Spleen (tissue), 11 donors: ENCODE data around the gene CIAPIN1. TPM values are rescaled to one million over a fixed set of nuclear protein-coding genes. Genes with fewer than 3 reads are reported as not detected.
"Not testable (repeated sequence)": the region's sequence is repeated elsewhere in the genome, so short reads cannot be mapped to it uniquely, and the experiment has no call there.

Experiments used
- DNase-seq: peaks from one replicate; pipeline ENCODE4 v3.0.0-alpha.2; 2020
- H3K27ac ChIP-seq, 8 donors: fragments of 200-600 bp; sonication (generic) in 7 of 8; 1 replicate in 4 of 8; 2 replicates in 4 of 8; pipeline versions ENCODE4 v1.5.0 to v1.8.0; 2016 to 2021; ENCODE audit warnings: inconsistent platforms in 4 of 8, mild to moderate bottlenecking in 4 of 8, moderate library complexity in 1 of 8
- H3K27me3 ChIP-seq, 7 donors: fragments of 200-600 bp; sonication (generic) in 6 of 7; replicated peaks in 1 of 7; 1 replicate in 4 of 7; 2 replicates in 3 of 7; pipeline versions ENCODE4 v1.5.0 to v1.8.0; 2016 to 2021; ENCODE audit warnings: inconsistent platforms in 3 of 7, mild to moderate bottlenecking in 1 of 7
- H3K36me3 ChIP-seq, 6 donors: fragments of 200-600 bp; sonication (generic) in 5 of 6; 1 replicate in 4 of 6; 2 replicates in 2 of 6; pipeline versions ENCODE4 v1.5.0 to v1.8.0; 2016 to 2021; ENCODE audit warnings: inconsistent platforms in 2 of 6
- H3K4me1 ChIP-seq, 6 donors: fragments of 200-600 bp; sonication (generic) in 5 of 6; 1 replicate in 3 of 6; 2 replicates in 3 of 6; pipeline versions ENCODE4 v1.5.0 to v1.8.0; 2016 to 2021; ENCODE audit warnings: inconsistent platforms in 3 of 6
- H3K4me3 ChIP-seq, 8 donors: fragments of 200-600 bp; sonication (generic) in 7 of 8; 1 replicate in 4 of 8; 2 replicates in 4 of 8; pipeline versions ENCODE4 v1.5.0 to v1.8.0; 2016 to 2021; ENCODE audit warnings: inconsistent platforms in 4 of 8, mild to moderate bottlenecking in 4 of 8, moderate library complexity in 2 of 8
- H3K9me3 ChIP-seq, 8 donors: fragments of 200-600 bp; sonication (generic) in 7 of 8; 1 replicate in 4 of 8; 2 replicates in 4 of 8; pipeline versions ENCODE4 v1.5.0 to v1.8.0; 2016 to 2021; ENCODE audit warnings: inconsistent platforms in 4 of 8
- POLR2A ChIP-seq, 3 donors: fragments of 450-650 bp; IDR thresholded peaks; one replicate each; pipeline ENCODE4 v1.5.1; 2017; ENCODE audit warnings: antibody characterized with exemption in 3 of 3, mild to moderate bottlenecking in 1 of 3
- POLR2AphosphoS5 ChIP-seq, 3 donors: sonication (generic); formaldehyde crosslinking; IDR thresholded peaks; one replicate each; pipeline ENCODE4 v1.5.1; 2017; ENCODE audit warnings: antibody characterized with exemption in 3 of 3
- WGBS, 5 donors: extraction: QIAGEN DNeasy Blood & Tissue Kit in 3 of 5; methylation state at CpG; one replicate each; pipeline versions ENCODE4 v1.1.5 to v1.1.7; 2013 to 2018; 5-methylcytosine and 5-hydroxymethylcytosine counted together
- intact Hi-C: fragments of 100-400 bp; cut with DNase I; formaldehyde crosslinking; loops from one replicate; pipeline ENCODE4 v1.15.0; 2023; ENCODE audit warnings: low total_unique reads
- polyA plus RNA-seq, 3 donors: library from polyadenylated mRNA; stranded (reverse); fragments of 200-250 nt; gene quantifications; one replicate each; pipeline ENCODE4 v1.2.1, GENCODE V29; 2013
- total RNA-seq, 7 donors: library from RNA; depleted of rRNA in 3 of 7; stranded (reverse); fragments of >200 nt in 3 of 7; fragmentation: NEBNext Ultra II Directional in 4 of 7; extraction: Animal tissue kit (Norgen Biotek cat#: 25700) in 4 of 7; gene quantifications; one replicate each; pipeline versions ENCODE4 v1.1.0 to v1.2.1, GENCODE V29; 2016 to 2021
- TF ChIP-seq, protein P1 (sequence below), 11 experiments: fragments of 200-600 bp in 7 of 11; fragments of 450-650 bp in 4 of 11; sonication (generic) in 4 of 11; IDR thresholded peaks in 8 of 11; conservative IDR thresholded peaks in 3 of 11; 1 replicate in 7 of 11; 2 replicates in 4 of 11; pipeline versions ENCODE4 v1.4.0 to v1.8.0; 2016 to 2021; ENCODE audit warnings: antibody characterized with exemption in 11 of 11, inconsistent platforms in 4 of 11, mild to moderate bottlenecking in 1 of 11
- donor health status: healthy with polysubstance abuse.
- donor health status: DM: no; HTN: no; CAD: no; lungs with moderate emphysema.
- donor health status: DM: no; HTN: no; CAD: no.
- donor health status: Bipolar disorder and iron deficiency.
- donor health status: healthy.
- donor health status: DM: no; HTN: no; CAD: no.
- donor health status: DM: yes; HTN: yes; CAD: no.

The CIAPIN1 gene
- total and polyA plus RNA-seq, 10 donors, result 19.6 to 39.8 (median 28.7) TPM

GRCh38 chr16:57403965-57404817 is 43.0 kb downstream of the CIAPIN1 start, which contains the start of gene CCL17:
Gene CCL17 (plus strand): TSS chr16:57404767. CDS start chr16:57413933, 9,166 bp downstream.
- peak; percentile 32 for DNase-seq
- Histone ChIP-seq H3K36me3 (no peaks in the 10 kb centered on the region), H3K27me3 (no peaks in the 10 kb centered on the region), H3K9me3 (no peaks in the 10 kb centered on the region), H3K27ac (no peak within 1 kb of the TSS), H3K4me3 (no peak within 1 kb of the TSS), H3K4me1 (peaks cover 0 to 14% (median 6%) of the 10 kb centered on the region in 6 donors)
- no peak for TF ChIP-seq POLR2A (IDR thresholded peaks at IDR 0.05)
- TF ChIP-seq, protein P1, sequence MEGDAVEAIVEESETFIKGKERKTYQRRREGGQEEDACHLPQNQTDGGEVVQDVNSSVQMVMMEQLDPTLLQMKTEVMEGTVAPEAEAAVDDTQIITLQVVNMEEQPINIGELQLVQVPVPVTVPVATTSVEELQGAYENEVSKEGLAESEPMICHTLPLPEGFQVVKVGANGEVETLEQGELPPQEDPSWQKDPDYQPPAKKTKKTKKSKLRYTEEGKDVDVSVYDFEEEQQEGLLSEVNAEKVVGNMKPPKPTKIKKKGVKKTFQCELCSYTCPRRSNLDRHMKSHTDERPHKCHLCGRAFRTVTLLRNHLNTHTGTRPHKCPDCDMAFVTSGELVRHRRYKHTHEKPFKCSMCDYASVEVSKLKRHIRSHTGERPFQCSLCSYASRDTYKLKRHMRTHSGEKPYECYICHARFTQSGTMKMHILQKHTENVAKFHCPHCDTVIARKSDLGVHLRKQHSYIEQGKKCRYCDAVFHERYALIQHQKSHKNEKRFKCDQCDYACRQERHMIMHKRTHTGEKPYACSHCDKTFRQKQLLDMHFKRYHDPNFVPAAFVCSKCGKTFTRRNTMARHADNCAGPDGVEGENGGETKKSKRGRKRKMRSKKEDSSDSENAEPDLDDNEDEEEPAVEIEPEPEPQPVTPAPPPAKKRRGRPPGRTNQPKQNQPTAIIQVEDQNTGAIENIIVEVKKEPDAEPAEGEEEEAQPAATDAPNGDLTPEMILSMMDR (IDR thresholded peaks at IDR 0.05 in 8 of 11, conservative IDR thresholded peaks at IDR 0.05 in 3 of 11), result no peak
- no peak for TF ChIP-seq POLR2AphosphoS5 (IDR thresholded peaks at IDR 0.05)
- 71 to 80% (median 75%) methylated on average over 17 of the region's 17 CpGs for WGBS, 5 donors
- intact Hi-C loops, result no loop called here

DNA sequence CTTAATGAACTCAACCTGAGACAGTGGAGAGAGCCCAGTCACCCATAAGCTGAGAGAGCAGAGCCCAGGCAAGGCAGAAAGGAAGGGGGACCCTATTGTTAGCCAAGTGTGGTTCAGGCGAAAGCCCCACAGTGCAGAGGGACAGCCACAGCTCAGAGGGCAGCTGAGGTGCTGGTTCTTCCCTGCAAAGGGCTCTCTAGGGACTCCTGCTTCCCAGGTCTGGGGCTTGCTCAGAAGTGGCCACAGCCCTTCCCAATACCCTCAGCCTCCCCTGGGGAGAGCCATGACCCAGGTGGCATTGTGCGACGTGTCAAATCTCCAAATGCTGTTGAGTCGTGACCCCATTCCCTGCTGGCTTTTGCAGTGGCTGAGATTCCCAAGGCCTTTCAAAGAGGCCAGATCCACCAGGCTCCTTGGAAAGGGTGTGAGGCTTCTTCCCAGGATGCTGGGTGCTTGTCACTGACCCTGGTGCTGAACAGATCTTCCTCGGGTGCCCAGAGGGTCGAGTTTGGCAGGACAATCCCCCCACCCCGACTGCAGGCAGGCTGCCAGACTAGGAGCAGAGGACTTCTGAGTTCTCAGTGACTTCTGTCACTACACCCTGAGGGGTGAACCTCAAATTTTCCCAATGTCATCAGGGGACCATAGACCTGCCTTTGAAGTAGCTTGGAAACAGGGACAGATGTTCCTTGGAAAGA is 45.1 kb downstream of the CIAPIN1 start:
- Histone ChIP-seq H3K9me3 (no peaks in the 10 kb centered on the region), H3K27me3 (no peaks in the 10 kb centered on the region), H3K27ac (no peak overlapping the region), H3K4me3 (no peak overlapping the region), H3K36me3 (no peaks in the 10 kb centered on the region), H3K4me1 (peaks cover 0 to 7% (median 3%) of the 10 kb centered on the region in 6 donors)
- DNase-seq, result no peak
- no peak for TF ChIP-seq POLR2AphosphoS5 (IDR thresholded peaks at IDR 0.05)
- TF ChIP-seq, protein P1 (IDR thresholded peaks at IDR 0.05 in 8 of 11, conservative IDR thresholded peaks at IDR 0.05 in 3 of 11), result no peak
- TF ChIP-seq POLR2A (IDR thresholded peaks at IDR 0.05), result no peak
- intact Hi-C loops, result no loop called here
- WGBS, 5 donors, result 66 to 76% (median 71%) methylated on average over 4 to 7 of the region's 7 CpGs

DNA sequence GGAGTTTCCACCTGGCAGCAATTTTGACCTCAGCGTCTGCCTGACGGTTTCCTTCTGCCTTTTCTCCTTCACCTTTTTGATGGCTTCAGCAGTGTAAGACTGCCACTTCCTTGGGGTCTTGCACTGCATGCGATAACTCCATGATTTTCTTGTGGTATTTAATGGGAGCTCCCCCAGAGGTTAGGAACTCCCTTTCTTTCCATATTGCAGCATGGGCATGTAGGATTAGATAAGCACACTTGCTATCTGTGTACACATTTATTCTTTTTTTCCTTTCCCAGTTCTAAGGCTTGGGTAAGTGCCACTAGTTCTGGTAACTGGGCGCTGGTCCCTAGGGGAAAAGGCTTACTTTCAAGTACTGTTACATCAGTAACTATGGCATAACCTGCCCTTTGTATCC is 49.7 kb downstream of the CIAPIN1 start:
- H3K36me3 ChIP-seq, H3K27me3 ChIP-seq, intact Hi-C loops, H3K4me3 ChIP-seq, DNase-seq, H3K4me1 ChIP-seq, H3K9me3 ChIP-seq, H3K27ac ChIP-seq: not testable (repeated sequence)
- 79 to 89% (median 81%) methylated on average over 4 of the region's 4 CpGs for WGBS, 5 donors

- Histone ChIP-seq H3K4me1 (no peaks in the 10 kb centered on the region), H3K9me3 (no peaks in the 10 kb centered on the region), H3K36me3 (no peaks in the 10 kb centered on the region), H3K27me3 (no peaks in the 10 kb centered on the region), H3K4me3 (no peak overlapping the region), H3K27ac (no peak overlapping the region)
- DNase-seq, result no peak
- TF ChIP-seq, protein P1 (IDR thresholded peaks at IDR 0.05 in 8 of 11, conservative IDR thresholded peaks at IDR 0.05 in 3 of 11), result no peak
- TF ChIP-seq POLR2AphosphoS5 (IDR thresholded peaks at IDR 0.05) (no peak), POLR2A (IDR thresholded peaks at IDR 0.05) (no peak)
- intact Hi-C loops, result no loop called here
- 69 to 89% (median 81%) methylated on average over 4 of the region's 4 CpGs for WGBS, 5 donors
These were observed 50.4 kb downstream of the CIAPIN1 start for GRCh38 chr16:57396786-57397185.
